ENCODE measurements around the gene CABP4.

CABP4 gene

GRCh38 chr11:67463186-67463585, 8.0 kb downstream of the CABP4 start:
- TF ChIP-seq CTCF (IDR thresholded peaks at IDR 0.05; ENCODE audit: insufficient read depth, low read depth, low read length, missing control alignments): no peak
- DNase-seq (ENCODE audit: low read depth): no peak
- H3K4me3 ChIP-seq (ENCODE audit: low read length): no peak overlapping the region

DNA sequence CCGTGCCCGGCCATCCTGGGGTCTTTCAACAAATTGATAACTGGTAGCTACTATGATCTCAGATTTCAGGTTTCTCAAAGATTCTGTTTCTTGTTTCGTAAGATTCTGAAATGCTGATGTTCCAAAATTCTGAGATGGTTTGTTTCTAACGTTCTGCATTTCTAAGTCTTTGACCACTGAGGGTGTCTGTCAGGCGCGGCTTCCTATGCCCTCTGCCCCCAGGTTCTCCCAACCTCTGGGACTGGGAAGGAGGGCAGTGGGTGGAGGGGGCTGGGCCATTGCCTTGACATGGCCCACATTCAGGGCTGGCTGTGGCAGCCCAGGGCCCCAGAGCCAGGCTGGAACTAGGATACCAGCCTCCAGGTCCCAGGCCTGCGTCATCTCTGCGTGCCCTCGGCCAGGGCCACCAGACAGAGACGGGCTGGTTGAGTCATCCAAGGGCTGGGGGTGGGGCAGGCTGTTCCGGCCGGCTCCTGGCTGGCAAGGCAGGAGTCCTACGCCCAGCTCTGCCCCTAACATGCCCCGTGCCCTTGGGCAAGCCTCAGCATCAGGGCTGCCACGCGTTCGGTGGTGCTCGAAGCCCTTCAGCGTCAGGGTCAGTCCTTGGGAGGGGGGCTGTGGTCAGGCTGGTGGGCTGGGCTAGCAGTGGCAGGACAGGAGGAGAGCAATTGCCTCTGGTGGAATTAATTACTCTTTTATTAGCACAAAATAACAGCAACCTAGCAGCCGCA, 8.7 kb downstream of the CABP4 start:
- peak overlapping the region; percentile 20 for H3K4me3 ChIP-seq (ENCODE audit: low read length)
- DNase-seq (ENCODE audit: low read depth): peak; percentile 87
- TF ChIP-seq CTCF (IDR thresholded peaks at IDR 0.05; ENCODE audit: insufficient read depth, low read depth, low read length, missing control alignments): no peak

- peak; percentile 94 for DNase-seq (ENCODE audit: low read depth)
- TF ChIP-seq CTCF (IDR thresholded peaks at IDR 0.05; ENCODE audit: insufficient read depth, low read depth, low read length, missing control alignments): no peak
- peak overlapping the region; percentile 57 for H3K4me3 ChIP-seq (ENCODE audit: low read length)
Measured at GRCh38 chr11:67464411-67465188, 9.4 kb downstream of the CABP4 start.

DNA sequence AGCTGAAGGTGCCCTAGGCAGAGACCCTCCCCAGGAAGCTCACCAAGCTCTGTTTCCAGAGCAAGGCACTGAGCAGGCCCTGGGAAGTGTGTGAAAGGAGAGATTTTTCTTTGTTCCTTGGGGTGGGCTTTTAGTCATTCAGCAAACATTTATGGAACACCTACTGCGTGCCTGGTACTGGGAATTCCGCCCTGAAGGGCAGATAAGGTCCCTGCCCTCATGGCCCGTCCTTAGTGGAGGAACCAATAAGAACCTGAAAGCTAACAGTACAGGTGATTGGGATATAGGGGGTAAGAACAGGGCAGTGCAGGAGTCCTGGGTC, 10.0 kb downstream of the CABP4 start:
- peak; percentile 27 for DNase-seq (ENCODE audit: low read depth)
- no peak for TF ChIP-seq CTCF (IDR thresholded peaks at IDR 0.05; ENCODE audit: insufficient read depth, low read depth, low read length, missing control alignments)
- H3K4me3 ChIP-seq (ENCODE audit: low read length): peak overlapping the region; percentile 57

DNA sequence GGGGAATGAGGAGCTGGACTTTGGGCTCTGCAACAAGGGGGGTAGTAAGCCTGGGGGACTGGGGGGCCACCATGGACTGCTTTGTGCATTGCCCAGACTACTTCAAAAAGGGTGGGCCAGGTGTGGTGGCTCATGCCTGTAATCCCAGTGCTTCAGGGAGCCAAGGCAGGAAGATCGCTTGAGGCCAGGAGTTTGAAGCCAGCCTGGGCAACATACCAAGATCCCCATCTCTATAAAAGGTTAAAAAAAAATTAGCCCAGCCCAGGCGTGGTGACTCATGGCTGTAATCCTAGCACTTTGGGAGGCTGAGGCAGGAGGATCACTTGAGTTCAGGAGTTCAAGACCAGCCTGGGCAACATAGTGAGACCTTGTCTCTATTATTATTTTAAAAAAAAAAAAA, 10.4 kb downstream of the CABP4 start:
- H3K4me3 ChIP-seq (ENCODE audit: low read length): peak overlapping the region; percentile 57
- peak; percentile 60 for DNase-seq (ENCODE audit: low read depth)

DNA sequence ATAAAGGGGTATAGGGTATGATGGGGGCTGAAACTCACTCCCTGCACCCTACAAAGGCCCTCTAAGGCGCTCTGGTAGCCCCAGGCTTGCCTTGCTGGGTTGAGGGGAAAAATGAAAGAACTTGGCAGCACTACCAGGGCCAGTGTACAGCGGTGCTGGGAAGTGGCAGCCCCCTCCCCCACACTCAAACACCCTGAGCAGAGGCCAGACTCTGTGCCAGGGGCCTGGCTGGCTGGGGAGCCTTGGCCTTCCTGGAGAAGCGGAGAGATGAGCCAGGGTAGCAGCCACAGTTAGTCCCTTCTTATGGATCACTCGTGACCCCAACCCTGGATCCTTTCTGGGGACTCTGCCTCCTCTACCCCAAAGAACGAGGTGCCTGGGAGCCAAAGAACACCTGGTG, 11.2 kb downstream of the CABP4 start:
- DNase-seq (ENCODE audit: low read depth): no peak
- H3K4me3 ChIP-seq (ENCODE audit: low read length): no peak overlapping the region
- no peak for TF ChIP-seq CTCF (IDR thresholded peaks at IDR 0.05; ENCODE audit: insufficient read depth, low read depth, low read length, missing control alignments)

DNA sequence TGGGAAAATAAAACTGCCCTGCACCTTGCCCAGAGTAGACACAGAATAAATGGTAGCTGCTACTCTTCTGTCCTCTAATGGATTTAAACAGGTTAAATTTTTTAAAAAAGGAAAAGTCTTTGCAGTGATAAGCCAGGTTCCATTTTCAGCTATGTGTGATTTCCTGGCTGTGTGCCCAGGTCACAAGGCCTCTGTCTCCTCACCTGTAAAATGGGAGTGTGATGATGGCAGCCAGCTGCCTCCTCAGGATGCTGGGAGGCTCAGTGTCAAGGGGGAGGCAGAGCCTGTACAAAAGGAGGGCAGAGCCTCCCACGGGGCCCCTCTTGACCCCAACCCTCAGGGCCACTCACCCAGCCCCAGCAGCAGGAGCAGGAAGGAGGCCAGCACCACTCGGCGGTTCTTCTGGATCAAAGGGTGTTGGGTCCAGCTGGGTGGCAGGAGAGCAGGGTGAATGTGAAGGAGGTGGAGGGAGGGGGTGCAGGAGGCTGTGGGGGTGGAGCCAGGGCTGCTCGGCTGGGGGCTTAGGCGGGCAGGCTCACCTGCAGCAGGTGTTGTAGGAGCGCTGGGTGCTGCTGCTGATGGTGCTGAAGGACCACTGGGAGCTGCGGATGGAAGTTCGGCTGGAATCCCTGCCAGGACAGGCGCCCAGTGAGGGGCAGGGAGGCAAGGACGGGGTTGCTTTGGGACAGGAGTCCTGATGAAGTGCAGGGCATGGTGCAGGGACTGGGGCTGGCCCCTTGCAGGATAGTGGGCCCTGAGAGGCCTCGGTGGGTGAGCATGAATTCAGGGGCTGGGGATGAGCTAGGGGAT, 12.0 kb downstream of the CABP4 start:
- H3K4me3 ChIP-seq (ENCODE audit: low read length): peak overlapping the region; percentile 62
- TF ChIP-seq CTCF (IDR thresholded peaks at IDR 0.05; ENCODE audit: insufficient read depth, low read depth, low read length, missing control alignments): no peak
- no peak for DNase-seq (ENCODE audit: low read depth)

Measured in epithelial cell of esophagus (primary cell).